ENCODE data around the gene HCN4. TPM values are rescaled to one million over a fixed set of nuclear protein-coding genes. Genes with fewer than 3 reads are reported as not detected.

The HCN4 gene
- total and polyA plus RNA-seq, 2 experiments from 2014 or later: 2.4 to 10.6 TPM

DNA sequence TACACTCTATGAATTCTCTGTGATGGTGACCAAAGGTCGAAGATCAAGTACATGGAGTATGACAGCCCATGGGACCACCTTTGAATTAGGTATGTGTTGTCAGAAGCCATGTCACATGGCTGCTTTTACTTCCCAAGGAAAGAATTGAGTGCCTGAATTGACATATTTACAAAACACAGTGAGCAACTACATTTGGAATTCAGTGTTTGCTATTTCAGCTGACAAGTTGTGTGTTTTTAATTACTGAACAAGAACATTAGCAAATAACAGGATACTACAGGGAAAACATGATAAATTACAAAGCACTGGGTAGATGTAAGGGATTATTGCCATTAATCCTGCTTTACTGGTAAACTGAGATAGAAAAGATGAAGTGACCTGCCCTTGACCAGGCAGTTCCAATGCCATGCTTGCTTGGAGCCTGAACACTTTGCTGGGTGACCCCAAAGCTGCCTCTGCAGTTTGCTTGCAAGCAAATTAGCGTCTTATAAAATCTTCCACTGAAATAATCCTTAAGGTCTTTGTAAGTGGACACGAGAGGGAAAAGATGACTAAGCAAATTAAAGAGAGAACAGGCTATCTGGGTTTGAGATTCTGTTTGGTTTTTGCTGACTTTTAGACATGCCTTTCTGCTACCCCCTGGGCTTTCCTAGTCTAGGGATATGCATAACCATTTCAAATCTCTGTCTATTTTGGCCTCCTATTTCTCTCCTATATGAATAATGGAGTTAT is 98.2 kb downstream of the HCN4 start (continued):
- TF ChIP-seq, protein P1, sequence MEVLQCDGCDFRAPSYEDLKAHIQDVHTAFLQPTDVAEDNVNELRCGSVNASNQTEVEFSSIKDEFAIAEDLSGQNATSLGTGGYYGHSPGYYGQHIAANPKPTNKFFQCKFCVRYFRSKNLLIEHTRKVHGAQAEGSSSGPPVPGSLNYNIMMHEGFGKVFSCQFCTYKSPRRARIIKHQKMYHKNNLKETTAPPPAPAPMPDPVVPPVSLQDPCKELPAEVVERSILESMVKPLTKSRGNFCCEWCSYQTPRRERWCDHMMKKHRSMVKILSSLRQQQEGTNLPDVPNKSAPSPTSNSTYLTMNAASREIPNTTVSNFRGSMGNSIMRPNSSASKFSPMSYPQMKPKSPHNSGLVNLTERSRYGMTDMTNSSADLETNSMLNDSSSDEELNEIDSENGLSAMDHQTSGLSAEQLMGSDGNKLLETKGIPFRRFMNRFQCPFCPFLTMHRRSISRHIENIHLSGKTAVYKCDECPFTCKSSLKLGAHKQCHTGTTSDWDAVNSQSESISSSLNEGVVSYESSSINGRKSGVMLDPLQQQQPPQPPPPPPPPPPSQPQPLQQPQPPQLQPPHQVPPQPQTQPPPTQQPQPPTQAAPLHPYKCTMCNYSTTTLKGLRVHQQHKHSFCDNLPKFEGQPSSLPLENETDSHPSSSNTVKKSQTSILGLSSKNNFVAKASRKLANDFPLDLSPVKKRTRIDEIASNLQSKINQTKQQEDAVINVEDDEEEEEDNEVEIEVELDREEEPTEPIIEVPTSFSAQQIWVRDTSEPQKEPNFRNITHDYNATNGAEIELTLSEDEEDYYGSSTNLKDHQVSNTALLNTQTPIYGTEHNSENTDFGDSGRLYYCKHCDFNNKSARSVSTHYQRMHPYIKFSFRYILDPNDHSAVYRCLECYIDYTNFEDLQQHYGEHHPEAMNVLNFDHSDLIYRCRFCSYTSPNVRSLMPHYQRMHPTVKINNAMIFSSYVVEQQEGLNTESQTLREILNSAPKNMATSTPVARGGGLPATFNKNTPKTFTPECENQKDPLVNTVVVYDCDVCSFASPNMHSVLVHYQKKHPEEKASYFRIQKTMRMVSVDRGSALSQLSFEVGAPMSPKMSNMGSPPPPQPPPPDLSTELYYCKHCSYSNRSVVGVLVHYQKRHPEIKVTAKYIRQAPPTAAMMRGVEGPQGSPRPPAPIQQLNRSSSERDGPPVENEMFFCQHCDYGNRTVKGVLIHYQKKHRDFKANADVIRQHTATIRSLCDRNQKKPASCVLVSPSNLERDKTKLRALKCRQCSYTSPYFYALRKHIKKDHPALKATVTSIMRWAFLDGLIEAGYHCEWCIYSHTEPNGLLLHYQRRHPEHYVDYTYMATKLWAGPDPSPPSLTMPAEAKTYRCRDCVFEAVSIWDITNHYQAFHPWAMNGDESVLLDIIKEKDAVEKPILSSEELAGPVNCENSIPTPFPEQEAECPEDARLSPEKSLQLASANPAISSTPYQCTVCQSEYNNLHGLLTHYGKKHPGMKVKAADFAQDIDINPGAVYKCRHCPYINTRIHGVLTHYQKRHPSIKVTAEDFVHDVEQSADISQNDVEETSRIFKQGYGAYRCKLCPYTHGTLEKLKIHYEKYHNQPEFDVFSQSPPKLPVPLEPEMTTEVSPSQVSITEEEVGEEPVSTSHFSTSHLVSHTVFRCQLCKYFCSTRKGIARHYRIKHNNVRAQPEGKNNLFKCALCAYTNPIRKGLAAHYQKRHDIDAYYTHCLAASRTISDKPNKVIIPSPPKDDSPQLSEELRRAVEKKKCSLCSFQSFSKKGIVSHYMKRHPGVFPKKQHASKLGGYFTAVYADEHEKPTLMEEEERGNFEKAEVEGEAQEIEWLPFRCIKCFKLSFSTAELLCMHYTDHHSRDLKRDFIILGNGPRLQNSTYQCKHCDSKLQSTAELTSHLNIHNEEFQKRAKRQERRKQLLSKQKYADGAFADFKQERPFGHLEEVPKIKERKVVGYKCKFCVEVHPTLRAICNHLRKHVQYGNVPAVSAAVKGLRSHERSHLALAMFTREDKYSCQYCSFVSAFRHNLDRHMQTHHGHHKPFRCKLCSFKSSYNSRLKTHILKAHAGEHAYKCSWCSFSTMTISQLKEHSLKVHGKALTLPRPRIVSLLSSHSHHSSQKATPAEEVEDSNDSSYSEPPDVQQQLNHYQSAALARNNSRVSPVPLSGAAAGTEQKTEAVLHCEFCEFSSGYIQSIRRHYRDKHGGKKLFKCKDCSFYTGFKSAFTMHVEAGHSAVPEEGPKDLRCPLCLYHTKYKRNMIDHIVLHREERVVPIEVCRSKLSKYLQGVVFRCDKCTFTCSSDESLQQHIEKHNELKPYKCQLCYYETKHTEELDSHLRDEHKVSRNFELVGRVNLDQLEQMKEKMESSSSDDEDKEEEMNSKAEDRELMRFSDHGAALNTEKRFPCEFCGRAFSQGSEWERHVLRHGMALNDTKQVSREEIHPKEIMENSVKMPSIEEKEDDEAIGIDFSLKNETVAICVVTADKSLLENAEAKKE (CRISPR knock-in tag; IDR thresholded peaks at IDR 0.05): no peak
- TF ChIP-seq ZNF331 (CRISPR knock-in tag; IDR thresholded peaks at IDR 0.05; ENCODE audit: low read depth) (no peak), STAT1 (IDR thresholded peaks at IDR 0.05; ENCODE audit: unreplicated experiment) (no peak), JUNB (IDR thresholded peaks at IDR 0.05; ENCODE audit: unreplicated experiment) (no peak)
- TF ChIP-seq, protein P2, sequence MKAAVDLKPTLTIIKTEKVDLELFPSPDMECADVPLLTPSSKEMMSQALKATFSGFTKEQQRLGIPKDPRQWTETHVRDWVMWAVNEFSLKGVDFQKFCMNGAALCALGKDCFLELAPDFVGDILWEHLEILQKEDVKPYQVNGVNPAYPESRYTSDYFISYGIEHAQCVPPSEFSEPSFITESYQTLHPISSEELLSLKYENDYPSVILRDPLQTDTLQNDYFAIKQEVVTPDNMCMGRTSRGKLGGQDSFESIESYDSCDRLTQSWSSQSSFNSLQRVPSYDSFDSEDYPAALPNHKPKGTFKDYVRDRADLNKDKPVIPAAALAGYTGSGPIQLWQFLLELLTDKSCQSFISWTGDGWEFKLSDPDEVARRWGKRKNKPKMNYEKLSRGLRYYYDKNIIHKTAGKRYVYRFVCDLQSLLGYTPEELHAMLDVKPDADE (IDR thresholded peaks at IDR 0.05): no peak

Other genes with a start within 250 kb of the HCN4 start
- not detected in 2 replicates for gene REC114, start 74.2 kb upstream of the HCN4 start, total RNA-seq (2014; rRNA removed; shearing (Covaris generic))
- gene REC114, start 74.2 kb upstream of the HCN4 start, polyA plus RNA-seq (2016; fragmentation: Nextera tagmentation; extraction: Ambion mirVana): not detected in 2 replicates

Measured in GM23338 (cell line).